Heart right ventricle (tissue), 16 donors: Measurements from ENCODE around the gene C17orf50. TPM values are rescaled to one million over a fixed set of nuclear protein-coding genes. Genes with fewer than 3 reads are reported as not detected.

Source experiments
- ATAC-seq, 8 donors: fragments of 200-7000 bp; cut with Tn5 transposase; one replicate each; pipeline ENCODE4 v1.9.1; 2020; ENCODE audit warnings: mild to moderate bottlenecking in 8 of 8, moderate library complexity in 8 of 8, moderate number of reproducible peaks in 1 of 8
- DNase-seq, 2 donors: peaks; one replicate each; pipeline ENCODE4 v3.0.0-alpha.2; 2020
- H3K27ac ChIP-seq, 10 donors: fragments of 200-600 bp; sonication (generic) in 2 of 10; one replicate each; pipeline versions ENCODE4 v1.5.0 to v1.8.0; 2020 to 2022; ENCODE audit warnings: mild to moderate bottlenecking in 3 of 10
- H3K27me3 ChIP-seq, 7 donors: fragments of 200-600 bp; one replicate each; pipeline ENCODE4 v1.8.0; 2021 to 2022; ENCODE audit warnings: mild to moderate bottlenecking in 2 of 7
- H3K36me3 ChIP-seq, 9 donors: fragments of 200-600 bp; sonication (generic) in 1 of 9; one replicate each; pipeline versions ENCODE4 v1.5.0 to v1.8.0; 2020 to 2022; ENCODE audit warnings: mild to moderate bottlenecking in 2 of 9
- H3K4me1 ChIP-seq, 9 donors: fragments of 200-600 bp; sonication (generic) in 1 of 9; one replicate each; pipeline versions ENCODE4 v1.5.0 to v1.8.0; 2020 to 2022; ENCODE audit warnings: mild to moderate bottlenecking in 4 of 9
- H3K4me3 ChIP-seq, 10 donors: fragments of 200-600 bp; sonication (generic) in 2 of 10; one replicate each; pipeline versions ENCODE4 v1.5.0 to v1.8.0; 2020 to 2022; ENCODE audit warnings: mild to moderate bottlenecking in 7 of 10, moderate library complexity in 2 of 10
- H3K9me3 ChIP-seq, 11 donors: fragments of 200-600 bp in 10 of 11; sonication (generic) in 2 of 11; one replicate each; pipeline versions ENCODE4 v1.5.0 to v1.8.0; 2013 to 2022; ENCODE audit warnings: mild to moderate bottlenecking in 2 of 11, control low read depth in 1 of 11, moderate library complexity in 1 of 11
- CTCF ChIP-seq, 9 donors: fragments of 200-600 bp; sonication (generic) in 2 of 9; IDR thresholded peaks; one replicate each; pipeline versions ENCODE4 v1.5.0 to v1.8.0; 2021 to 2022; ENCODE audit warnings: antibody characterized with exemption in 9 of 9, mild to moderate bottlenecking in 5 of 9, moderate library complexity in 1 of 9
- WGBS, 2 donors: extraction: QIAGEN DNeasy Blood & Tissue Kit; methylation state at CpG; one replicate each; pipeline ENCODE4 v1.1.7; 2013; ENCODE audit warnings: inconsistent platforms in 1 of 2; 5-methylcytosine and 5-hydroxymethylcytosine counted together
- intact Hi-C, 10 donors: fragments of 100-400 bp; cut with DNase I; formaldehyde crosslinking; loops; one replicate each; pipeline versions ENCODE4 v1.11.1 to v1.14.2; 2022
- polyA plus RNA-seq, 2 donors: library from polyadenylated mRNA; stranded (reverse); fragments of 200-250 nt; gene quantifications; one replicate each; pipeline ENCODE4 v1.2.3, GENCODE V29; 2013
- total RNA-seq, 10 donors: library from RNA; stranded (reverse); fragmentation: NEBNext Ultra II Directional in 3 of 10; extraction: Animal tissue kit (Norgen Biotek cat#: 25700) in 3 of 10; gene quantifications; one replicate each; pipeline versions ENCODE4 v1.2.1 to v1.2.4, GENCODE V29; 2021 to 2023
- donor health status: Arrhythmogenic right ventricular cardiomyopathy.
- donor health status: ischemic (EF 13 %, LVEDD 7.1; RV severe dilation, severe dysfunction).
- donor health status: healthy with polysubstance abuse.
- donor health status: DM: no; HTN: yes; CAD: no.
- donor health status: DM: no; HTN: no; CAD: no.
- donor health status: ischemic (EF 25% LVEDD 6.9; RV normal size, moderate dysfunction).
- donor health status: ischemic (EF 25% LVEDD 5.7; RV mildly dilated, moderate dysfunction).
- donor health status: healthy.
- donor health status: DM: yes; HTN: yes; CAD: no.
- donor health status: Ischemic cardiomyopathy.
- donor health status: ischemic (EF 35%, LVEDD 5.7; RV mildly dilated, moderate dysfunction).
- donor health status: nonischemic (EF 11% LVEDD 7.7; RV severe dilation, severe dysfunction).
- donor health status: DM: yes; HTN: yes; CAD: no.
- donor health status: PGD.
- donor health status: ischemic (EF 29% LVEDD 5.4; RV normal size, mild dysfunction).
- donor health status: nonischemic (EF 23%, LVEDD 6.1; RV moderate dilation, normal function).

The C17orf50 gene
- total and polyA plus RNA-seq, 12 donors = not detected

- no peak for TF ChIP-seq CTCF (IDR thresholded peaks at IDR 0.05)
- peaks cover 4 to 43% (median 21%) of the 10 kb centered on the region in 9 donors for H3K4me1 ChIP-seq
- no peaks in the 10 kb centered on the region for H3K9me3 ChIP-seq
- DNase-seq (no peak), ATAC-seq (no peak)
- H3K4me3 ChIP-seq = no peak overlapping the region
- no peaks in the 10 kb centered on the region for H3K27me3 ChIP-seq
- intact Hi-C loops = no loop called here
- 75 to 76% methylated on average over 5 of the region's 5 CpGs for WGBS, 2 donors
- H3K27ac ChIP-seq = peak overlapping the region in 2 of 10 donors; percentile 24 to 48
- no peaks in the 10 kb centered on the region for H3K36me3 ChIP-seq
Observed at GRCh38 chr17:35775039-35775438, 14.4 kb downstream of the C17orf50 start.

- WGBS, 2 donors = 79 to 81% methylated on average over 6 of the region's 6 CpGs
- ATAC-seq (no peak), DNase-seq (no peak)
- Histone ChIP-seq H3K4me3 (no peak overlapping the region), H3K36me3 (no peaks in the 10 kb centered on the region), H3K27ac (no peak overlapping the region), H3K27me3 (no peaks in the 10 kb centered on the region), H3K9me3 (no peaks in the 10 kb centered on the region), H3K4me1 (peaks cover 4 to 43% (median 21%) of the 10 kb centered on the region in 9 donors)
- no peak for TF ChIP-seq CTCF (IDR thresholded peaks at IDR 0.05)
- intact Hi-C loops = no loop called here
Observed at GRCh38 chr17:35775583-35775982, 14.9 kb downstream of the C17orf50 start.

- intact Hi-C loops = no loop called here
- Histone ChIP-seq H3K9me3 (no peaks in the 10 kb centered on the region), H3K27me3 (peaks cover 0 to 3% (median 0%) of the 10 kb centered on the region in 7 donors), H3K36me3 (no peaks in the 10 kb centered on the region), H3K4me3 (no peak overlapping the region), H3K27ac (no peak overlapping the region), H3K4me1 (peaks cover 10 to 44% (median 29%) of the 10 kb centered on the region in 9 donors)
- DNase-seq (no peak), ATAC-seq (no peak)
- no peak for TF ChIP-seq CTCF (IDR thresholded peaks at IDR 0.05)
- WGBS, 2 donors = 87 to 90% methylated on average over 16 of the region's 16 CpGs
Observed at GRCh38 chr17:35778641-35779196, 18.0 kb downstream of the C17orf50 start.

GRCh38 chr17:35780950-35781349 lies 20.3 kb downstream of the C17orf50 start:
- WGBS, 2 donors = 75 to 77% methylated on average over 3 of the region's 3 CpGs
- H3K27ac ChIP-seq = no peak overlapping the region
- peaks cover 9 to 32% (median 16%) of the 10 kb centered on the region in 9 donors for H3K4me1 ChIP-seq
- intact Hi-C loops = no loop called here
- H3K4me3 ChIP-seq = no peak overlapping the region
- no peak for TF ChIP-seq CTCF (IDR thresholded peaks at IDR 0.05)
- ATAC-seq (no peak), DNase-seq (no peak)
- H3K9me3 ChIP-seq = no peaks in the 10 kb centered on the region
- H3K36me3 ChIP-seq = no peaks in the 10 kb centered on the region
- peaks cover 0 to 3% (median 0%) of the 10 kb centered on the region in 7 donors for H3K27me3 ChIP-seq
